Muscle of arm (tissue), 12 donors: ENCODE measurements around the gene FHL3. TPM values are rescaled to one million over a fixed set of nuclear protein-coding genes. Genes with fewer than 3 reads are reported as not detected.

ENCODE experiments used
- DNase-seq: peaks from one replicate; pipeline ENCODE4 v3.0.0-alpha.2; 2013
- polyA plus RNA-seq, 12 donors: library from polyadenylated mRNA; unstranded; fragments of 120-200 nt; gene quantifications; one replicate each; pipeline ENCODE4 v1.2.1, GENCODE V29; 2013; ENCODE audit not compliant: insufficient read length in 12 of 12

The FHL3 gene
- polyA plus RNA-seq, 12 donors, result 66.7 to 236 (median 115) TPM; not detected in 1

- no peak for DNase-seq
Observed at GRCh38 chr1:37949524-37950152, 55.7 kb downstream of the FHL3 start.

GRCh38 chr1:37948841-37949240, 56.5 kb downstream of the FHL3 start:
- DNase-seq, result no peak

- no peak for DNase-seq
Observed at GRCh38 chr1:37948166-37948565, 57.1 kb downstream of the FHL3 start.

- no peak for DNase-seq
Observed at GRCh38 chr1:37947364-37947763, 58.0 kb downstream of the FHL3 start.

Other genes with a start within 250 kb of the FHL3 start
- gene EPHA10, start 240.4 kb downstream of the FHL3 start, polyA plus RNA-seq, result under 1 TPM in 6 of 12 donors, not detected in 6; 0.04 to 0.24 (median 0.11) TPM
- gene MANEAL, start 211.7 kb downstream of the FHL3 start, polyA plus RNA-seq, result 1 to 10 TPM in 10 of 12 donors, not detected in 2; 2.1 to 6.1 (median 3.0) TPM
- 10 to 100 TPM in 11 of 12 donors, not detected in 1; 21.3 to 67.5 (median 31.9) TPM for gene C1orf122, start 197.7 kb downstream of the FHL3 start, polyA plus RNA-seq
- gene YRDC, start 197.3 kb downstream of the FHL3 start, polyA plus RNA-seq, result 10 to 100 TPM in 2 of 12 donors, 1 to 10 TPM in 9, not detected in 1; 5.3 to 11.9 (median 7.3) TPM
- gene MTF1, start 145.9 kb downstream of the FHL3 start, polyA plus RNA-seq, result 10 to 100 TPM in 2 of 12 donors, 1 to 10 TPM in 9, not detected in 1; 5.3 to 12.8 (median 6.8) TPM
- gene INPP5B, start 58.5 kb downstream of the FHL3 start, polyA plus RNA-seq, result 10 to 100 TPM in 6 of 12 donors, 1 to 10 TPM in 5, not detected in 1; 3.5 to 16.5 (median 10.2) TPM
- gene SF3A3, start 15.5 kb downstream of the FHL3 start, polyA plus RNA-seq, result 10 to 100 TPM in 11 of 12 donors, not detected in 1; 32.6 to 95.5 (median 60.7) TPM
- 100 to 1,000 TPM in 8 of 12 donors, 10 to 100 TPM in 3, not detected in 1; 80.5 to 128 (median 105) TPM for gene UTP11, start 7.2 kb upstream of the FHL3 start, polyA plus RNA-seq
- gene POU3F1, start 41.3 kb upstream of the FHL3 start, polyA plus RNA-seq, result 1 to 10 TPM in 3 of 12 donors, under 1 TPM in 7, not detected in 2; 0.31 to 3.3 (median 0.72) TPM